Tongue (tissue), 2 donors: ENCODE results near the gene ARHGAP45. TPM values are rescaled to one million over a fixed set of nuclear protein-coding genes. Genes with fewer than 3 reads are reported as not detected.
A peak's percentile ranks its signal among the peaks of the same experiment; 100 is the strongest.

ENCODE experiments used
- DNase-seq: peaks from one replicate; pipeline ENCODE4 v3.0.0-alpha.2; 2015
- total RNA-seq: library from RNA; depleted of rRNA; stranded (reverse); fragments of >200 nt; gene quantifications from one replicate; pipeline ENCODE4 v1.2.3, GENCODE V29; 2014

The ARHGAP45 gene
- total RNA-seq, 1 donor from 2014 or later: 16.8 TPM

DNA sequence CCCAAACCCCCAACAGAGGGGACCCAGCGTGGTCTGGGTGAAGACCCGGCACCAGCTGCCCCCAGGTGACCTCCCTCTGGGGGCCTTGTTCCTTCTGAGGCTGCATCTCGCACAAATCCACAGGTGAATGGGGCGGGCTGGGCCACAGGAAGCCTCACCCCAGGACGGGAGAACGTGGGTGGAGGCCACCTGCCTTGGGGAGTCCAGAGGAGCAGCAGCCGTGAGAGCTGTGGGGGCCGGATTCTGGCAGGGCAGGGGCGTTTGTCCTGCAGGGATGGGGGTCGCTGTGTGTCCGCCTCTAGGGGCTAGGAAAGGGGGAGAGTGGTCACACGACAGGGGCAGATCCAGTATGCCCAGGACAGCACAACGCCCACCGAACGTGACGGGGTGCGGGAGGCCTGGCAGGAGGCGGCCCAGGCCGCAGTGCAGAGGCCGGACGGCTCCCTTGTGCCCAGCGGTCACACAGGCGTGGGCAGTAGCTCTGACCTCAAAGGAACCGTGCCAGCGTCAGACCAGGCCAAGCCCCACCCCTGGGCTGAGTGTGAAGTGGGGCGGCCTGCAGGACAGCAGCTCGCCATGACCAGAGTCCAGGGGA, 21.5 kb downstream of the ARHGAP45 start:
- DNase-seq: no peak

DNA sequence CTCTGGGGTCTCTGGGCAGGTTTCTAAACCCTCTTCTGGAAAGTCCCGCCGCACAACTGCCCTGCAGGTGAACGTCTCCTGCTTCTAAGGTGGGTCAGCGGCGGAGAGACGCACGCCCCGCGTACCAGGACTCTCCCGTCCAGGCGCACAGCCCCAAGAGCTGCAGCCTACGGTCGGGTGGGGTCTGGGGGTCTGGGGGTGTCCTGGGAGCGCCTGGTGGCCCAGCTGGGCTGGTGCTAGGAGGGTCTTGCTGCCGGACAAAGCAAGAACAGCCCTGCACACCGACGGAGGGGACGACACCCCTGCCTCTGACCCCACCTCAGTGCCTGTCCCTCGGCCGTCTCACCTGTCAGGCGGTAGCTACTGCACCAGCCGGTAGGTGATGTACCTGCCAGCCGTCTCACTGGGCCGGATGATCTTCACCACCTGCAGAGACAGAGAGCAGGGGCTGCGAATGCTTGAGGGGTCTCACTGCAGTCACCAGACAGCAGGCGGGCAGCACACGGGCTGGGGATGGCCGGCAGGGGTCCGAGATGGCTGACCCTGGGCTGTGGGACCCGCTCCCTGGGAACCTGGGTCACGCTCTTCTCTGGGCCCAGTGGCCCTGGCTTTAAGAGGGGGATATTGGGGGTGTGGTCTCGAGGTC, 22.3 kb downstream of the ARHGAP45 start:
- DNase-seq: no peak

DNA sequence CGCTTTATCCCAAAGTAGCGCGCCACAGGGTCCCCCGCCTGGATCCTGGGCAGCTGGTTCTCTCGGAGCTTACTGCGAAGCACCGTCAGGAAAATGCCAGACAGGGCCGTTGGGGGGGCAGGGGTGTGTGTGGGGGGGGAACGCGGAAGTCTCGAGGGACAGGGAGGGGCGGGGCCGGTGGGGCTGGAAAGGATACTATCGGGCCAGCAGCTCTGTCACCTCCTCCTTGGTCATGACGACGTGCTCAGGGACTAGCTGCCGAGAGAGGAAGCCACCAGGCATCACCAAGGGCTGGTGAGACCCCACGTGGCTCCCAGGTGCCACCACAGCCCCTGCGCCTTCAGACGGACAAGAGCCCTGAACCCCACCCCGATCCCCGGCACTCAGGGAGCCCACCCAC, 22.9 kb downstream of the ARHGAP45 start:
- DNase-seq: no peak

DNA sequence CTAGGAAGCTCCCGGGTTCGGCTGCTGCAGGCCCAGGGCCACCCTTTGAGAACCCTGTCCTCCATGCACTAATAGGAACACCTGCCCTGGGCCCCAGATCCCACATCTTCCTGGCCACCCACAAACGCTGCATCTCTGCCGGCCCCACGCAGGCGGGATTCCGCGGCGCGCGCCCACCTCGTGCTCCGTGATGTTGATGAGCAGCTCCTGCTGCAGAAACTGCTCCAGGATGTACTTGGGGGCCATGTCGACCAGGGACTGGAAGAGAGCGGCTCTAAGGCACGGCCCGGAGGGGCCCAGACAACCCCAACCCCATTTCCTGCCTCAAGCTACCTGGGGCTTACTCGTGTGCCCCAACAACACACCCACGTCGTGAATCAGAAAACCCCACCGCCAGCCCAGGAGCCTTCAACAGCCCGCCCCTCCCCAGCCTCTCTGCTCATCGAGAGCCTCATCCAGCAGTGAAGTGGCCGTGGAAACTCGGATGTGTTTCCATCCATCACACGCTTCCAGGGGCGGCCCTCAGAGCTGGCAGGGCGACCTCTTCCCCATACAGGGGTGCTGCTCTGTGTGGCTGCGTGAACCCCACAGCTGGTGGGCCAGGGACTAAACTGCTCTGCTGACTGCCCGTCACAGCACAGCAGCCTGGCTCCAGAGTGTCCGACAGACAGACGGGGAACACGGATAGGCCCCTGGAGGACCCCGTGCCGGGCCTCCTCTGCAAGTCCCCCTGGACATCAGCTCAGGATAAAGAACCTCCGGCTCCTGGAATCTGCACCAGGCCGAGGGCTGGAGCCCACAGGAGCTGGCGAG, 24.0 kb downstream of the ARHGAP45 start:
- no peak for DNase-seq

DNA sequence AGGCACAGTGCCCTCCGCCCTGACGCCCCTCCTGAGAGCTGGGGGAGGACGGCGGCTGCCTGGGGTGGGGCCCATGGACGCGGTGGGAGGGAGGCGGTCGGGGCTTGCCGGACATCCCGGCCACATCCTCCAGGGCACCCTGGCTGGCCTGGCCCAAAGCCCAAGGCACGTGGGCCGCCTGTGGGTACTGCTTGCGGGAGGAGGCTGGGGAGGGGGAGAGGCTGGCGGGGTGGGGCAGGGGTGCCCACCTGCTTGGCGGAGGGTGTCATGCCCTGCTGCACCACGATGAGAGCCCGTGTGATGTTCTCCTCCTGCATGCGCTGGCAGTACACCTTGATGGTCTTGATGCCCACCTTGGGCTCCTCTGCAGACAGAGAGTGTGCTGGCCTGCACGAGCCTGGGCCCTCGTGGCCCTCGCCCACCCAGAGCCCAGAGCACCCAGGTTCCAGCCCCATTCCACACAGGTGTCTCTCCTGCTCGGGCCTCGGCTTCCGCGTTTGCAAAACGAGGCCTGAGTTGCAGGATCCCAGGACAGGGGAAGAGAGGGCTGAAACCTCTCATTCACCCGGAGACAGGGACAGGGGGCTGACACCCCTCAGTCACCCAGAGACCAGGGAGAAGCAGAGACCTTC, 24.7 kb downstream of the ARHGAP45 start:
- no peak for DNase-seq

DNA sequence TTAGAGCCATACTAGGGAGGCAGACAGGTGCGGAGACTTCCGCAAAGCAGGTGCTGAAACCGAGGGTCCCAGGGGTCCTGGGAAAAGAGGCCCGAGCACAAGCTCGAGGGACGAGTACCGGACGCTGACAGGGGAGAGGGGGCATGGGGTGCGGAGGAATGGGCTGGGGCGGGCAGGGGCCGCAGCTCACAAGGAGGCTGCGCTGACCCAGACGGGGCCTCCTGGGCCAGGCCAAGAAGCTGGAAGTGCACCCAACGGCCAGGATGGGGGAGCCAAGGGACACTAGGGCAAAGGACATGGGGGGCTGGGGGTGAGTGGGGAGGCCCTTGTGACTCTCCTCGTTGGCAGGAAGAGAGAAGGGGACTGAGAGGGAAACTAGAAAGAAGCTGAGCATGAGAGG, 26.4 kb downstream of the ARHGAP45 start:
- DNase-seq: no peak

DNA sequence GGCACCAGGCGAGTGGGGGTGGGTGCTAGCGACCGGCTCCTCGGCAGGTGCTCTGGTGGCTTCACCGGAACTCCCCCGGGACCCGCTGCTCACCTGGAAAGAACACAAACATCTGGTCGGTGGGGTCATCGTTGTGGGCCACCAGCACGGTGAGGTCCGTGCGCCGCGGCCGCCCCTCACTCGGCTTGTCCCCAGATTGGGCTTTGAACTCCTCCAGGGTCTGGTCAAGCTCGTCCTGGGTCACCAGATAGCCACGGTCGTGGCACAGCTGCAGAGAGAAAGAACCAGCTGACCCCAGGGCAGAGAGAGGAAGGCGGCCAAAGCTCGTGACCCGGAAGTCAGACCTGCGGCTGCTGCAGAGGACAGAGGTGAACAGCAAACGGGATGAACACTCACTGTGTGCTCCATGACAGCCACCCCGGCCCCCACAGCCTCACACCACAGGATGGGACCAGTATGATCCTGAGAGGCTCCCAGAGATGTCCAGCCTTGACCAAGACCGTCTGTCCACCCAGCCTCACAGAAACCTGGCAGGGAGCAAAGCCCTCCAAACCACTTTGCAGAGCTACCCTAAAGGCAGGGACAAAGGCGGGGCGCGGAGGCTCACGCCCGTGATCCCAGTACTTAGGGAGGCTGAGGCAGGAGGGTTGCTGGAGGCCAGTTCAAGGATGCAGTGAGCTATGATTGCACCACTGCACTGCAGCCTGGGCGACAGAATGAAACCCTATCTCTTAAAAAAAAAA, 27.0 kb downstream of the ARHGAP45 start:
- DNase-seq: no peak

DNA sequence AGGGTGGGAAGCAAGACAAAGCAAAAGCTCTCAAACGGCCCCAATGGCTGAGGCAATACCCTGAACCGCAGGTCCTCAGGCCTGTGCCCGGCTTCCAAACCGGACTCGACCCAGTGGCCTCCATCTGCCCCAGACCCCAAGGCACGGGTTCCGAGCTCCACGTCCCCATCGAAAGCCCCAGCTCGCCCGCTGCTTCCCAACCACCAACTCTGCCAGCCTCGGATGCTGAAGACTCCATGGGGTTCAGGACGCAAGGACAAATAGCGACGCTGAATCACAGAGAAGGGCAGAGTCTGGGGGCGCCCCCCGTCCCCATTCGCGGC, 27.6 kb downstream of the ARHGAP45 start:
- no peak for DNase-seq

DNA sequence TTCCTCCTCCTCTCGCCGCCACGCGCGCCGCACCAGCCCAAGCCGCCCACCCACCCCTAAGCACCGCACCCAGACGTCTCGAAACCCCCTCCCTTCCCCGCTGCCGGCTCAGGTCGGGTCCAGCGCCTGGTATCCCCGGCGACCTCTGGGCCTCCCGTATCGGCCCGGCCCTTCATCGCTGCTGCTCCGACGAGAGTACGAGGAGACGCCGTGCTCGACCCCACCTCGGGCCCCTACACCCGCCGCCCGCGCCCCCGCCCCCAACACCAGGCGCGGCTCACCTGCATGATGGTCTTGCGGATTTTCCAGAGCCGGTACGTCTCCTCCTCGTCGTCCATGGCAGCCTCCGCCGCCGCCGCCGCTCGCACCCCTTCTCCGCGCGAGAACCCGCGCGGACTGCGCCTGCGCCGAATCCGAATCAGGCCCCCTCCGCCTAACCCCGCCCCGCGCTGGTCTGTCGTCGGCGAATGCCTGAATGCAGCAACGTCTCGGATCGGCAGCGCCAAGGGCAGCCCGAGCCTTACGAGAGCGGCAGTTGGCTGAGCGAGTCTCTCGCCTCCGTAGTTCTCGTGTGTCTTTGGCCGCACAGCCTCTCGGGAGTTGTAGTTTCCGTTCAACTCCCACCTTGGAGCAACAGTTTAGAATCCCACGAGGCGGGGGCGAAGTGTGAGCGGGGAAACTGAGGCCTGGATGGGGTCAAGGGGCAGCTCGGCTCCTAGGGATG, 28.2 kb downstream of the ARHGAP45 start, which contains the start of gene POLR2E:
Gene POLR2E (minus strand): TSS at position 398 of the 724 bp plus-strand sequence. CDS start 60 bp downstream, at position 338.
- peak; percentile 99 for DNase-seq

DNA sequence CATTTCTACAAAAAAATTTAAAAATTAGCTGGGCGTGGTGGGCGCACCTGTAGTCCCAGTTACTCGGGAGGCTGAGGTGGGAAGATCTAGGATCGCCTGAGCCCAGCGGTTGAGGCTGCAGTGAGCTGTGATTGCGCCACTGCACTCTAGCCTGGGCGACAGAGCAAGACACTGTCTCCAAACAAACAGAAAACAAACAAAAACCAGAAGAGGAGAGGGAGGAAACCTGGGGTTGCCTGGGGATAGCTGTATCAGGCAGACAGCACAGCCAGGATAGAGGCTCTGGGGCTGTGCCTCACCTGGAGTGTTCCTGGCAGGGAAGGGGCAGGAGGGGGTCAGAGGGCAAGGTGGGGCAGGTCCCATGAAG, 30.8 kb downstream of the ARHGAP45 start:
- no peak for DNase-seq

DNA sequence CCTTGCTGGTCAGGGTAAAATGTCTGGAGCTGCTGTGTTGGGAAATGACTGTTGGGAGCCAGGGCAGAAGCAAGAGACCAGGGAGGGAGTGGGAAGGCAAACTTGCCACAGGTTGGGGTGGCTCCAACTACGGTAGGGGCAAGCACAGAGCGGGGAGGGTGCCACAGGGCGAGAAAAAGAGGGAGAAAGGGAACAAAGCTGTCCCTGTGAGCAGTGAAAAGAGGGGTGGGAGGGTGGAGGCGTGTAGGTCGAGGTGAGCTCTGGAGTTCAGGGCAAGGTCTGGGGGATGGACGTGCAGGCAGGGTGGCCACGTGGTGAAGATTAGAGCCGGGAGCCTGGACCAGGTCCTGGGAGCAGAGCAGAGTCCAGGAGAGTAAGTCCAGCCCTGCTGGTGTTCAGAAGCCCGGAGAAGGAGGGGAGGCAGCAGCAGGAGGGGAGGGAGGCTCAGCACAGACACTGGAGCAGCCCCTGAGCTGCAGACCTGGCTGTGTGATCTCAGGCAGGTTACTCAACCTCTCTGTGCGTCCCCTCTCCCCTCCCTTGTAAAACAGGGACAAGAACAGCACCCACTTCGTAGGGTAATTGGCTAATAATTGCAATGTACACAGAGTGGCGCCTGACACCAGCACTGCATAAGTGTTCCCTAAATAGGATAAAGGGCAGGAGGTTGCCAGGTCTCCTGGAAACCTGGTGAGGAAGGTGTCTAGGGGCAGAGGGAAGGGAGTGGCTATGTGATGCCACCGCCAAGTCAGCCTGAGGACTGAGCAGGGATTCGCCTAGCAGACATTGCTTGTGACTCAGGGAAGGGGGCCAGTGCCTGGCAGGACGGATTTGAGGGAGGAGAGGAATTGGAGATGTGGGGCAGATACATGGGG, 31.4 kb downstream of the ARHGAP45 start:
- DNase-seq: no peak

DNA sequence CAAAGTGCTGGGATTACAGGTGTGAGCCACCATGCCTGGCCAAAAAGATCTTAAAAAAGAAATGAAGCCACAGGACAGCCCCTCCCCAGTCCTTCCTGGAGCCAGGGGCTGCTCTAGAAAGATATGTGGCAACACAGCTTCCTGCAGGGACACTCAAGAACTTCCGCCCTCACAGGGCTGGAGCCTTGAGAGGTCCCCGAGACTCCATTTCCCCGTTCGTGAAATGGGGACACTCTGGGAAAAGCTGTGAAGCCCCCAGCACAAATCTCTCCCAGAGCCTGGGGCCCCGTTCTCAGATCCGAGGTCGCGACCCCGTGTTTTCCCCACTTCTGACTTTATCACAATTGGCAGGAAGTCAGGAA, 34.4 kb downstream of the ARHGAP45 start:
- peak; percentile 16 for DNase-seq

DNA sequence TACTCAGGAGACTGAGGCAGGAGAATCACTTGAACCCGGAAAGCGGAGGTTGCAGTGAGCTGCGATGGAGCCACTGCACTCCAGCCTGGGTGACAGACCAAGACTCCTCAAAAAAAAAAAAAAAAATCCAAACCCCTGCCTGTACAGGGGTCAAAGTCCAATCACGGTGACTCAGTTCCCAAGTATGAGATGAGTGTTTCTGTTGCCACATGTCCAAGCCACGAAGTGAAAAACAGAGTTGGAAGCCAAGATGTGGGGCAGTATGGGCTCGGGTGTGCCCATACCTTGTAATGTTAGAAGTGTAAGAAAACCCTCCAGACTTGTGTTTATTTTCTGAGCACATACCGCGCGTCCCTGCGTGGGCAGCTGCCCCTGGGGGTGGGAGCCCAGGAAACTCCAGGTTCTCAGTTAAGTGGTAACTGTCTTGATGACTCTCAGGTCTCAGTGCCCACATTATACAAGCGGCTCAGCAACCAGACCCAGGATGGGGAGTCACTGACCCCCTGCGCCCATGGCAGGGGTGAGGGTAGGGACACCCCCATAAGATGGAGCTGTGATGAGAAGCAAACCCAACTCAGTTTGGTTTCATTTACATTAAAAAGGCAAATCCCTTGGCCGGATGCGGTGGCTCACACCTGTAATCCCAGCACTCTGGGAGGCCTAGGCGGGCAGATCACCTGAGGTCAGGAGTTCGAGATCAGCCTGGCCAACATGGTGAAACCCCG, 35.6 kb downstream of the ARHGAP45 start:
- DNase-seq: no peak

DNA sequence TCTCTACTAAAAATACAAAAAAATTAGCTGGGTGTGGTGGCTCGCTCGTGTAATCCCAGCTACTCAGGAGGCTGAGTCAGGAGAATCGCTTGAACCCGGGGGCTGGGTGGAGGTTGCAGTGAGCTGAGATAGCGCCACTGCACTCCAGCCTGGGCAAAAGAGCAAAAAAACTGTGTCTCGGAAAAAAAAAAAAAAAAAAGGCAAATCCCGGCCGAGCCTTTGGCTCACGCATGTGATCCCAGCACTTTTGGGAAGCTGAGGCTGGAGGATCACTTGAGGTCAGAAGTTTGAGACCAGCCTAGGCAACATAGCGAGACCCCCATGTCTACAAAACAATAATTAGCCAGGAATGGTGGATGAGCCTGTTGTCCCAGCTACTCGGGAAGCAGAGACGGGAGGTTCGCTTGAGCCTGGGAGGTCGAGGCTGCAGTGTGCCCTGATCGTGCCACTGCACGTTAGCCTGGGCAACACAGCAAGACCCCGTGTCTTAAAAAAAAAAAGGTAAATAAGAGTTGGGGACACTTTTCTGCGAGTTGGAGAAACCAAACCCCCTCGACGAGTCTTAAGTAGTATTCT, 36.3 kb downstream of the ARHGAP45 start:
- DNase-seq: no peak

DNA sequence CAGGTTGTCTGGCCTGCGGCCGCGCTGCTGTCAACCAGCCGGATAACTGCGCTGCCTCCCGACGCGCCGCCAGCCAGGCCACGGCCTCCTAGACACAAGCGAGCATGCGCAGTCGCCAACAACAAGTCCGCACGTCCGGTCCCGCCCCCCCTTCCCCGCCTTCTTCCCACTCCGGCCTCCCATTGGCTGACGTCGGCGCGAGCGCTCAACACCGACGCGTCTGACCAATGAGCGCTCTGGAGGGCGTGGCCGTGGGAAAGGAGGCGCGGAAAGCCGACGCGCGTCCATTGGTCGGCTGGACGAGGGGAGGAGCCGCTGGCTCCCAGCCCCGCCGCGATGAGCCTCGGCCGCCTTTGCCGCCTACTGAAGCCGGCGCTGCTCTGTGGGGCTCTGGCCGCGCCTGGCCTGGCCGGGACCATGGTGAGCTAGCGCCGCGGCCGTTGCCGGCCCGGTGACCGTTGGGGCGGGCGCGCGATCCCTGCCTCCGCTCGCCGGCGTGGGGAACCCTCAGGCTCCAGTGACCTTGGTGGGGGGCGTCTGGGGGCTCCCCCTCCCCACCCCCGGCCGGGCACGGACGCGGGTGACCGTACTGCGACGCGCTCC, 36.8 kb downstream of the ARHGAP45 start, which contains the start of gene GPX4:
Gene GPX4 (plus strand): TSS at position 287 of the 603 bp plus-strand sequence. CDS start 50 bp downstream, at position 337.
- DNase-seq: peak; percentile 100

DNA sequence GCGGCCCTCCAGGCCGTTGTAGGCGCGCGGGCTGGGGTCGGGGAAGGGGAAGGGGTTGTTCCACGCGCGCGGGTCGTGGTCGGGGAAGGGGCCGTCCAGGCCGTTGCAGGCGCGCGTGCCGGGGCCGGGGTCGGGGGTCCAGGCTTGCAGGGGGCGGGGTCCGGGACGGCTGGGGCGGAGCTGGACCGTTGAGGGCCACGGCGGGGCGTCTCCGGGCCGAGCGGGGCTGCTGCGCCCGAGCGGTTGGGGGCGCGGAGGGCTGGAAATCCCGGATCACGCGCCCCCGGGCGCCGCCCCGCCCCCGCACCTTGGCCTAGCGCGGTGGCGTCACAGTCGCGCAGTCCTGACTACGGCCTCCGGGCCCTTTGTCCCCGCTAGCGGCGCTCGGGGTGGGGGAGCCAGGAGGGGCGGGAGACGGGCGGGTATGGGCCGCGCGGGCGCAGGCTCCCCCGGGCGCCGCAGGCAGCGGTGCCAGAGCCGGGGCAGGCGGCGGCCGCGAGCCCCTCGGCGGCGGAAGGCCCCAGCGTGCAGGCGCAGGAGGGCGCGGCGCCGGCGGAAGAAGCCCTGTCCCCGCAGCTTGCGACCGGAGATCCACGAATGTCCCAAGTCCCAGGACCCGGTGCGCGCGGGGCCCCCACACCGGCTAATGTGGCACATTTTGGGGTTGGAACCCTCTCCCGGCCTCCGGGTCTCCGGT, 37.5 kb downstream of the ARHGAP45 start:
- peak; percentile 82 for DNase-seq

DNA sequence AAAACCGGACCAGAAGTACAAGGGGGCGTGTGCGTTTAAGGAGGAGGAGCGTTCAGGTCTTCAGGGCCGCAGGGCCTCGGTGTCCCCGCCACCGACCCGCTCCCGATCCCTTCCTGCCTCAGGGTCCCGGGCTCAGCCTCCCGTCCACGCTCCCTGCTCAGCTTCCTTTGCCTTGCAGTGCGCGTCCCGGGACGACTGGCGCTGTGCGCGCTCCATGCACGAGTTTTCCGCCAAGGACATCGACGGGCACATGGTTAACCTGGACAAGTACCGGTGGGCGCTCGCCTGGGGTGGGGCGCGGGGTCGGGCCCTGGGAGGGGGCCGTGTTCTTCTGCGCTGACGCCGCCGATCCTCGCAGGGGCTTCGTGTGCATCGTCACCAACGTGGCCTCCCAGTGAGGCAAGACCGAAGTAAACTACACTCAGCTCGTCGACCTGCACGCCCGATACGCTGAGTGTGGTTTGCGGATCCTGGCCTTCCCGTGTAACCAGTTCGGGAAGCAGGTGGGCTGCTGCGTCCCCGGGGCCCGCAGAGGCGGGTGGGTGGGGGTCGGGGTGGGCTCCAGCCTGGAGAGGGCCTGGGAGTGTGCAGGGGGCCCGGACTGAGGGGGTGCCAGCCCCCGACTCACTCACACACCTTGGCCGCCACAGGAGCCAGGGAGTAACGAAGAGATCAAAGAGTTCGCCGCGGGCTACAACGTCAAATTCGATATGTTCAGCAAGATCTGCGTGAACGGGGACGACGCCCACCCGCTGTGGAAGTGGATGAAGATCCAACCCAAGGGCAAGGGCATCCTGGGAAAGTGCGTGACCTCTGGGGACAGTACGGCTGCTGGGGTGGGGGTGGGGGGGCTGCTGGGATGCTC, 38.3 kb downstream of the ARHGAP45 start:
- DNase-seq: peak; percentile 59
